Panc1 (cell line): ENCODE results near the gene RRP1. TPM values are rescaled to one million over a fixed set of nuclear protein-coding genes. Genes with fewer than 3 reads are reported as not detected.

Source experiments
- ATAC-seq: fragments of 200-7000 bp; cut with Tn5 transposase; 2 replicates; pipeline ENCODE4 v1.9.1; 2020; ENCODE audit warnings: mild to moderate bottlenecking, moderate library complexity
- BruUV-seq: library from RNA; stranded (reverse); fragments of 400-500 nt; replicated peaks from 2 replicates; lab custom pipeline; 2021; lab: Mats Ljungman, UMichigan
- CTCF ChIA-PET: fragments of 300-600 bp; sonication (Branson Sonifier 250); formaldehyde crosslinking; loops from one replicate; lab custom pipeline; 2022; ENCODE audit warnings: antibody characterized with exemption; lab: Charles Lee
- POLR2A ChIA-PET: fragments of 300-600 bp; sonication (Branson Sonifier 250); formaldehyde crosslinking; loops from one replicate; lab custom pipeline; 2022; ENCODE audit warnings: antibody characterized with exemption; lab: Charles Lee
- DNase-seq: peaks from one replicate; pipeline ENCODE4 v3.0.0-alpha.2; 2010; ENCODE audit warnings: low read depth, low spot score
- H3K27ac ChIP-seq: 2 replicates; pipeline ENCODE4 v1.5.1; 2011; ENCODE audit warnings: mild to moderate bottlenecking, low read length, inconsistent platforms
- H3K27me3 ChIP-seq: fragments of 200-500 bp; sonication (Bioruptor generic); 2 replicates; pipeline ENCODE4 v1.6.0; 2014; ENCODE audit warnings: low read length, inconsistent platforms; ENCODE audit not compliant: control insufficient read depth, insufficient read depth
- H3K36me3 ChIP-seq: fragments of 200-500 bp; sonication (Bioruptor generic); 2 replicates; pipeline ENCODE4 v1.5.1; 2014; ENCODE audit warnings: inconsistent platforms, mild to moderate bottlenecking, low read length, moderate library complexity; ENCODE audit not compliant: control insufficient read depth, insufficient read depth
- H3K4me1 ChIP-seq: 2 replicates; pipeline ENCODE4 v1.5.1; 2011; ENCODE audit warnings: inconsistent platforms, mild to moderate bottlenecking, low read length, moderate library complexity; ENCODE audit not compliant: control insufficient read depth, insufficient read depth
- H3K4me3 ChIP-seq, 2 experiments: 2 replicates each; pipeline ENCODE4 v1.5.1; 2011 to 2012; ENCODE audit warnings: low read depth in 2 of 2, low read length in 2 of 2, mild to moderate bottlenecking in 2 of 2, inconsistent platforms in 1 of 2, moderate library complexity in 1 of 2
- H3K9me3 ChIP-seq: fragments of 200-500 bp; sonication (Bioruptor generic); 2 replicates; pipeline ENCODE4 v1.5.1; 2014; ENCODE audit warnings: low read depth, mild to moderate bottlenecking, inconsistent platforms, low read length, moderate library complexity; ENCODE audit not compliant: control insufficient read depth, insufficient read depth
- POLR2AphosphoS5 ChIP-seq: IDR thresholded peaks from 2 replicates; pipeline ENCODE4 v1.6.1; 2012; ENCODE audit warnings: mild to moderate bottlenecking, low read depth, low read length, moderate library complexity
- SIN3A ChIP-seq: IDR thresholded peaks from 2 replicates; pipeline ENCODE4 v1.6.1; 2012; ENCODE audit warnings: low read depth, mild to moderate bottlenecking, low read length, moderate library complexity, borderline replicate concordance; ENCODE audit not compliant: insufficient read depth
- TCF7L2 ChIP-seq: IDR thresholded peaks from 2 replicates; pipeline ENCODE4 v1.6.1; 2011; ENCODE audit warnings: mild to moderate bottlenecking, low read depth, low read length, inconsistent platforms
- in situ Hi-C: cut with HindIII; loops from 2 replicates; pipeline ENCODE4 v1.10.0; 2016; ENCODE audit warnings: low sequenced_read_pairs, low pct_unique_long_range_greater_than_20kb
- intact Hi-C: fragments of 100-400 bp; cut with micrococcal nuclease; formaldehyde crosslinking; loops from one replicate; pipeline ENCODE4 v1.10.0; 2022; ENCODE audit not compliant: unreplicated experiment
- total RNA-seq: library from RNA; stranded (reverse); gene quantifications from one replicate; pipeline ENCODE4 v1.2.1, GENCODE V29; 2021; ENCODE audit not compliant: unreplicated experiment
- TF ChIP-seq, protein P1 (sequence below), 2 experiments: IDR thresholded peaks; 2 replicates each; pipeline ENCODE4 v1.6.1; 2011 to 2012; ENCODE audit warnings: low read depth in 2 of 2, control low read depth in 1 of 2, low read length in 1 of 2, mild to moderate bottlenecking in 1 of 2, moderate library complexity in 1 of 2; ENCODE audit not compliant: insufficient read depth in 1 of 2
- TF ChIP-seq, protein P2 (sequence below): fragments of 450-650 bp; IDR thresholded peaks from 2 replicates; pipeline ENCODE4 v1.5.1; 2017; ENCODE audit warnings: mild to moderate bottlenecking

RRP1 gene
- total RNA-seq, 1 experiment from 2014 or later = 41.8 TPM

DNA sequence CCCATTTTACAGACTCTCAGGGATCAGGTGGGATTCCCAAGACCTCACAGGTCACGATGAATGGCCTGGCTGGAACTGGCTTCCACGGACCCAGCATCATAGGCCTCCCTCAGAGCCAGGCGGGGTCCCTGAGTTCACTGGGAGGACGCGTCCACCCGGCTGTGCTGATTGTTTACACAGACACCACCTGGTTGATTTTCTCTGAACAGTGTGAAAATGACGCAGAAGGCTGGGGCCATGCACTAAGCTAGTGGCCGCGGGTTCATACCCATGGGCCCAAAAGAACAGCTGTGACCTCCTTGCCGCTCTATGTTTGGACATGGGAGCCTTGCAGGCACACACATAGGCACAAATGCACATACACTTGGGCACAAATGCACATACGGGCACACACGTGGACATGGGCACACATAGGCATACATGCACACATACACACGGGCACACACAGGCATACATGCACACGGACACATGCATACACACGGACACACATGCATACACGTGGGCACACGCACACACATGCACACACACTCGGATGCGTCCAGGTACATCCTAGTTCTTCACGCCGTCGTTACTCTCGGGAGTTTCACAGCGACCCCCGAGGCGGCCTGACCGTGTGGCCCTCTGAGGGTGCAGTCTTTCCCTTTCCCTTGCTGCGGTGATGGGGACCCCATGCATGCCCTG lies 36.5 kb upstream of the RRP1 start:
- no peaks in the 10 kb centered on the region for H3K4me1 ChIP-seq
- no peaks in the 10 kb centered on the region for H3K27me3 ChIP-seq
- POLR2A ChIA-PET = no interaction called here
- H3K36me3 ChIP-seq = no peaks in the 10 kb centered on the region
- ATAC-seq (no peak), DNase-seq (no peak)
- in situ Hi-C loops (no loop called here), intact Hi-C loops (no loop called here)
- no peaks in the 10 kb centered on the region for H3K9me3 ChIP-seq
- CTCF ChIA-PET = no interaction called here
- no peak for TF ChIP-seq TCF7L2
- TF ChIP-seq, protein P1, sequence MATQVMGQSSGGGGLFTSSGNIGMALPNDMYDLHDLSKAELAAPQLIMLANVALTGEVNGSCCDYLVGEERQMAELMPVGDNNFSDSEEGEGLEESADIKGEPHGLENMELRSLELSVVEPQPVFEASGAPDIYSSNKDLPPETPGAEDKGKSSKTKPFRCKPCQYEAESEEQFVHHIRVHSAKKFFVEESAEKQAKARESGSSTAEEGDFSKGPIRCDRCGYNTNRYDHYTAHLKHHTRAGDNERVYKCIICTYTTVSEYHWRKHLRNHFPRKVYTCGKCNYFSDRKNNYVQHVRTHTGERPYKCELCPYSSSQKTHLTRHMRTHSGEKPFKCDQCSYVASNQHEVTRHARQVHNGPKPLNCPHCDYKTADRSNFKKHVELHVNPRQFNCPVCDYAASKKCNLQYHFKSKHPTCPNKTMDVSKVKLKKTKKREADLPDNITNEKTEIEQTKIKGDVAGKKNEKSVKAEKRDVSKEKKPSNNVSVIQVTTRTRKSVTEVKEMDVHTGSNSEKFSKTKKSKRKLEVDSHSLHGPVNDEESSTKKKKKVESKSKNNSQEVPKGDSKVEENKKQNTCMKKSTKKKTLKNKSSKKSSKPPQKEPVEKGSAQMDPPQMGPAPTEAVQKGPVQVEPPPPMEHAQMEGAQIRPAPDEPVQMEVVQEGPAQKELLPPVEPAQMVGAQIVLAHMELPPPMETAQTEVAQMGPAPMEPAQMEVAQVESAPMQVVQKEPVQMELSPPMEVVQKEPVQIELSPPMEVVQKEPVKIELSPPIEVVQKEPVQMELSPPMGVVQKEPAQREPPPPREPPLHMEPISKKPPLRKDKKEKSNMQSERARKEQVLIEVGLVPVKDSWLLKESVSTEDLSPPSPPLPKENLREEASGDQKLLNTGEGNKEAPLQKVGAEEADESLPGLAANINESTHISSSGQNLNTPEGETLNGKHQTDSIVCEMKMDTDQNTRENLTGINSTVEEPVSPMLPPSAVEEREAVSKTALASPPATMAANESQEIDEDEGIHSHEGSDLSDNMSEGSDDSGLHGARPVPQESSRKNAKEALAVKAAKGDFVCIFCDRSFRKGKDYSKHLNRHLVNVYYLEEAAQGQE (IDR thresholded peaks at IDR 0.05; ENCODE audit: insufficient read depth in 1 of 2, low read depth in 2 of 2, low read length in 1 of 2) = no peak
- TF ChIP-seq, protein P2, sequence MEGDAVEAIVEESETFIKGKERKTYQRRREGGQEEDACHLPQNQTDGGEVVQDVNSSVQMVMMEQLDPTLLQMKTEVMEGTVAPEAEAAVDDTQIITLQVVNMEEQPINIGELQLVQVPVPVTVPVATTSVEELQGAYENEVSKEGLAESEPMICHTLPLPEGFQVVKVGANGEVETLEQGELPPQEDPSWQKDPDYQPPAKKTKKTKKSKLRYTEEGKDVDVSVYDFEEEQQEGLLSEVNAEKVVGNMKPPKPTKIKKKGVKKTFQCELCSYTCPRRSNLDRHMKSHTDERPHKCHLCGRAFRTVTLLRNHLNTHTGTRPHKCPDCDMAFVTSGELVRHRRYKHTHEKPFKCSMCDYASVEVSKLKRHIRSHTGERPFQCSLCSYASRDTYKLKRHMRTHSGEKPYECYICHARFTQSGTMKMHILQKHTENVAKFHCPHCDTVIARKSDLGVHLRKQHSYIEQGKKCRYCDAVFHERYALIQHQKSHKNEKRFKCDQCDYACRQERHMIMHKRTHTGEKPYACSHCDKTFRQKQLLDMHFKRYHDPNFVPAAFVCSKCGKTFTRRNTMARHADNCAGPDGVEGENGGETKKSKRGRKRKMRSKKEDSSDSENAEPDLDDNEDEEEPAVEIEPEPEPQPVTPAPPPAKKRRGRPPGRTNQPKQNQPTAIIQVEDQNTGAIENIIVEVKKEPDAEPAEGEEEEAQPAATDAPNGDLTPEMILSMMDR = no peak
- no peak for TF ChIP-seq POLR2AphosphoS5
- TF ChIP-seq SIN3A = no peak
- no peak overlapping the region for H3K4me3 ChIP-seq
- no TSS peak for BruUV-seq
- no peak overlapping the region for H3K27ac ChIP-seq

DNA sequence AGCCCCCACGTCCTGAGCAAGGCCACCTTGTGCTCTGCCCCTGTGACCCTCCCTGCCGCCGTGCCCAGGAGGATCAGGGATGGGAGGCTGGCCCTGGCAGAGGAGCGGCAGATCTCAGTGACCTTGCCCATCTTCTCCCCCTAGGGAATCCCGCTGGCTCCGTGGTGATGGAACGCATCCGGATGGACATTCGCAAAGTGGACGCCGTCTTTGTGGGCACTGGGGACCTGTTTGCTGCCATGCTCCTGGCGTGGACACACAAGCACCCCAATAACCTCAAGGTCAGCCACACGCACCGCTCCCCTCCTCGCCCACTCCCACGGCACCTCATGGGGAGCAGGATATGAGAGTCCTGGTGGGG lies 36.0 kb upstream of the RRP1 start:
- Histone ChIP-seq H3K4me3 (no peak overlapping the region), H3K9me3 (no peaks in the 10 kb centered on the region), H3K27ac (no peak overlapping the region), H3K36me3 (no peaks in the 10 kb centered on the region), H3K4me1 (no peaks in the 10 kb centered on the region), H3K27me3 (no peaks in the 10 kb centered on the region)
- ChIA-PET CTCF (no interaction called here), POLR2A (no interaction called here)
- no peak for ATAC-seq
- in situ Hi-C loops = no loop called here
- intact Hi-C loops = no loop called here
- no peak for DNase-seq
- TF ChIP-seq, protein P2 = no peak
- no peak for TF ChIP-seq POLR2AphosphoS5
- TF ChIP-seq, protein P1 (IDR thresholded peaks at IDR 0.05; ENCODE audit: insufficient read depth in 1 of 2, low read depth in 2 of 2, low read length in 1 of 2) = no peak
- no peak for TF ChIP-seq SIN3A
- TF ChIP-seq TCF7L2 = no peak
- BruUV-seq = no TSS peak
